HepG2 (cell line): Measurements from ENCODE around the gene FXYD6.

Experiments used
- ESRRA ChIP-seq: sonication (generic); formaldehyde crosslinking; IDR thresholded peaks from 2 replicates; pipeline ENCODE4 v1.5.1; 2020; ENCODE audit warnings: mild to moderate bottlenecking, low read depth, missing genetic modification reagents
- MAF1 ChIP-seq: sonication (generic); formaldehyde crosslinking; IDR thresholded peaks from 2 replicates; pipeline ENCODE4 v1.5.0; 2020; ENCODE audit warnings: missing genetic modification reagents, borderline replicate concordance
- SMAD1 ChIP-seq: sonication (generic); formaldehyde crosslinking; IDR thresholded peaks from 2 replicates; pipeline ENCODE4 v1.4.0; 2020; ENCODE audit warnings: missing genetic modification reagents, low read depth, mild to moderate bottlenecking, borderline replicate concordance
- TBX2 ChIP-seq: sonication (generic); formaldehyde crosslinking; IDR thresholded peaks from 2 replicates; pipeline ENCODE4 v1.5.0; 2020; ENCODE audit warnings: missing genetic modification reagents, mild to moderate bottlenecking, borderline replicate concordance
- ZNF383 ChIP-seq: sonication (generic); formaldehyde crosslinking; IDR thresholded peaks from 2 replicates; pipeline ENCODE4 v1.4.0; 2020; ENCODE audit warnings: missing genetic modification reagents, mild to moderate bottlenecking, borderline replicate concordance
- ZNF510 ChIP-seq: sonication (generic); formaldehyde crosslinking; IDR thresholded peaks from 2 replicates; pipeline ENCODE4 v1.4.0; 2020; ENCODE audit warnings: low read depth, mild to moderate bottlenecking, missing genetic modification reagents
- ZNF614 ChIP-seq: IDR thresholded peaks from 2 replicates; pipeline ENCODE4 v1.6.1; 2018; ENCODE audit warnings: missing biosample characterization, missing genetic modification reagents, inconsistent platforms, borderline replicate concordance
- TF ChIP-seq, protein P1 (sequence below), 2 experiments: sonication (generic) in 1 of 2; formaldehyde crosslinking in 1 of 2; IDR thresholded peaks; 2 replicates each; pipeline versions ENCODE4 v1.4.0 to v1.6.1; 2018 to 2020; ENCODE audit warnings: missing genetic modification reagents in 2 of 2, borderline replicate concordance in 1 of 2, low read depth in 1 of 2, mild to moderate bottlenecking in 1 of 2, missing biosample characterization in 1 of 2
- TF ChIP-seq, protein P2 (sequence below): sonication (generic); formaldehyde crosslinking; IDR thresholded peaks from 2 replicates; pipeline ENCODE4 v1.5.0; 2020; ENCODE audit warnings: mild to moderate bottlenecking, missing genetic modification reagents, moderate library complexity
- TF ChIP-seq, protein P3 (sequence below): sonication (generic); formaldehyde crosslinking; IDR thresholded peaks from 2 replicates; pipeline ENCODE4 v1.4.0; 2020; ENCODE audit warnings: missing genetic modification reagents, mild to moderate bottlenecking, borderline replicate concordance
- TF ChIP-seq, protein P4 (sequence below): sonication (generic); formaldehyde crosslinking; IDR thresholded peaks from 2 replicates; pipeline ENCODE4 v1.5.0; 2020; ENCODE audit warnings: mild to moderate bottlenecking, missing genetic modification reagents, borderline replicate concordance

DNA sequence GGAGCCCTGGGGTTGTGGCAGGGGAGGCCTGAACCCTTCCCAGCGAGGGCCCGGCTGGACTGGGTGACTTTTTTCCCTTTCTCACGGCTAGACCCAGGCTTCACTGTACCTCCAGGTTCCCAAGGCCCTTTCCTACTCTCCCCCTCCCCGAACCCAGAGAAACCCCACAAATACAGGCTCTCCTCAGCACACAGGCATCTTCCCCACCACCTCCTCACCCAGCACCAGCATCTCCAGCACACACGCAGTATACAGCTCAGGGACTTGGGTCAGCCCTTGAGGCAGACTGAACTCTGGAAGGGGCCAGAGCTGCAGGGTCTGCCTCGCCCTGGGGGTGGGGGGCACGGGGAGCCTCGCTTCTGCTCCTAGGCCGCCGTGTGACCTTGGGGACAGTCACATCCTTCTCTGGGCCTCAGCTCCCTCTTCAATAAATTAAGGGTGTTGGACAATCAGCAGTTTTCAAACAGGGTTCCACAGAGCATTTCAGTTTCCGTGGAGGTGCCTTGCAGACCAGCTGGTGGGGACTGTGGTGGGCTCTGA, 48.2 kb upstream of the FXYD6 start:
- TF ChIP-seq, protein P1, sequence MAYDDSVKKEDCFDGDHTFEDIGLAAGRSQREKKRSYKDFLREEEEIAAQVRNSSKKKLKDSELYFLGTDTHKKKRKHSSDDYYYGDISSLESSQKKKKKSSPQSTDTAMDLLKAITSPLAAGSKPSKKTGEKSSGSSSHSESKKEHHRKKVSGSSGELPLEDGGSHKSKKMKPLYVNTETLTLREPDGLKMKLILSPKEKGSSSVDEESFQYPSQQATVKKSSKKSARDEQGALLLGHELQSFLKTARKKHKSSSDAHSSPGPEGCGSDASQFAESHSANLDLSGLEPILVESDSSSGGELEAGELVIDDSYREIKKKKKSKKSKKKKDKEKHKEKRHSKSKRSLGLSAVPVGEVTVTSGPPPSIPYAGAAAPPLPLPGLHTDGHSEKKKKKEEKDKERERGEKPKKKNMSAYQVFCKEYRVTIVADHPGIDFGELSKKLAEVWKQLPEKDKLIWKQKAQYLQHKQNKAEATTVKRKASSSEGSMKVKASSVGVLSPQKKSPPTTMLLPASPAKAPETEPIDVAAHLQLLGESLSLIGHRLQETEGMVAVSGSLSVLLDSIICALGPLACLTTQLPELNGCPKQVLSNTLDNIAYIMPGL (CRISPR knock-in tag; IDR thresholded peaks at IDR 0.05; ENCODE audit: borderline replicate concordance in 1 of 2, low read depth in 1 of 2) = no peak
- TF ChIP-seq ZNF614 (CRISPR knock-in tag) (no peak), SMAD1 (no peak), TBX2 (CRISPR knock-in tag) (no peak), ZNF383 (no peak), ESRRA (CRISPR knock-in tag) (no peak), ZNF510 (CRISPR knock-in tag) (no peak), MAF1 (CRISPR knock-in tag) (no peak)
- TF ChIP-seq, protein P2, sequence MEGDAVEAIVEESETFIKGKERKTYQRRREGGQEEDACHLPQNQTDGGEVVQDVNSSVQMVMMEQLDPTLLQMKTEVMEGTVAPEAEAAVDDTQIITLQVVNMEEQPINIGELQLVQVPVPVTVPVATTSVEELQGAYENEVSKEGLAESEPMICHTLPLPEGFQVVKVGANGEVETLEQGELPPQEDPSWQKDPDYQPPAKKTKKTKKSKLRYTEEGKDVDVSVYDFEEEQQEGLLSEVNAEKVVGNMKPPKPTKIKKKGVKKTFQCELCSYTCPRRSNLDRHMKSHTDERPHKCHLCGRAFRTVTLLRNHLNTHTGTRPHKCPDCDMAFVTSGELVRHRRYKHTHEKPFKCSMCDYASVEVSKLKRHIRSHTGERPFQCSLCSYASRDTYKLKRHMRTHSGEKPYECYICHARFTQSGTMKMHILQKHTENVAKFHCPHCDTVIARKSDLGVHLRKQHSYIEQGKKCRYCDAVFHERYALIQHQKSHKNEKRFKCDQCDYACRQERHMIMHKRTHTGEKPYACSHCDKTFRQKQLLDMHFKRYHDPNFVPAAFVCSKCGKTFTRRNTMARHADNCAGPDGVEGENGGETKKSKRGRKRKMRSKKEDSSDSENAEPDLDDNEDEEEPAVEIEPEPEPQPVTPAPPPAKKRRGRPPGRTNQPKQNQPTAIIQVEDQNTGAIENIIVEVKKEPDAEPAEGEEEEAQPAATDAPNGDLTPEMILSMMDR (CRISPR knock-in tag) = no peak
- TF ChIP-seq, protein P3, sequence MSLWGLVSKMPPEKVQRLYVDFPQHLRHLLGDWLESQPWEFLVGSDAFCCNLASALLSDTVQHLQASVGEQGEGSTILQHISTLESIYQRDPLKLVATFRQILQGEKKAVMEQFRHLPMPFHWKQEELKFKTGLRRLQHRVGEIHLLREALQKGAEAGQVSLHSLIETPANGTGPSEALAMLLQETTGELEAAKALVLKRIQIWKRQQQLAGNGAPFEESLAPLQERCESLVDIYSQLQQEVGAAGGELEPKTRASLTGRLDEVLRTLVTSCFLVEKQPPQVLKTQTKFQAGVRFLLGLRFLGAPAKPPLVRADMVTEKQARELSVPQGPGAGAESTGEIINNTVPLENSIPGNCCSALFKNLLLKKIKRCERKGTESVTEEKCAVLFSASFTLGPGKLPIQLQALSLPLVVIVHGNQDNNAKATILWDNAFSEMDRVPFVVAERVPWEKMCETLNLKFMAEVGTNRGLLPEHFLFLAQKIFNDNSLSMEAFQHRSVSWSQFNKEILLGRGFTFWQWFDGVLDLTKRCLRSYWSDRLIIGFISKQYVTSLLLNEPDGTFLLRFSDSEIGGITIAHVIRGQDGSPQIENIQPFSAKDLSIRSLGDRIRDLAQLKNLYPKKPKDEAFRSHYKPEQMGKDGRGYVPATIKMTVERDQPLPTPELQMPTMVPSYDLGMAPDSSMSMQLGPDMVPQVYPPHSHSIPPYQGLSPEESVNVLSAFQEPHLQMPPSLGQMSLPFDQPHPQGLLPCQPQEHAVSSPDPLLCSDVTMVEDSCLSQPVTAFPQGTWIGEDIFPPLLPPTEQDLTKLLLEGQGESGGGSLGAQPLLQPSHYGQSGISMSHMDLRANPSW (CRISPR knock-in tag) = no peak
- TF ChIP-seq, protein P4, sequence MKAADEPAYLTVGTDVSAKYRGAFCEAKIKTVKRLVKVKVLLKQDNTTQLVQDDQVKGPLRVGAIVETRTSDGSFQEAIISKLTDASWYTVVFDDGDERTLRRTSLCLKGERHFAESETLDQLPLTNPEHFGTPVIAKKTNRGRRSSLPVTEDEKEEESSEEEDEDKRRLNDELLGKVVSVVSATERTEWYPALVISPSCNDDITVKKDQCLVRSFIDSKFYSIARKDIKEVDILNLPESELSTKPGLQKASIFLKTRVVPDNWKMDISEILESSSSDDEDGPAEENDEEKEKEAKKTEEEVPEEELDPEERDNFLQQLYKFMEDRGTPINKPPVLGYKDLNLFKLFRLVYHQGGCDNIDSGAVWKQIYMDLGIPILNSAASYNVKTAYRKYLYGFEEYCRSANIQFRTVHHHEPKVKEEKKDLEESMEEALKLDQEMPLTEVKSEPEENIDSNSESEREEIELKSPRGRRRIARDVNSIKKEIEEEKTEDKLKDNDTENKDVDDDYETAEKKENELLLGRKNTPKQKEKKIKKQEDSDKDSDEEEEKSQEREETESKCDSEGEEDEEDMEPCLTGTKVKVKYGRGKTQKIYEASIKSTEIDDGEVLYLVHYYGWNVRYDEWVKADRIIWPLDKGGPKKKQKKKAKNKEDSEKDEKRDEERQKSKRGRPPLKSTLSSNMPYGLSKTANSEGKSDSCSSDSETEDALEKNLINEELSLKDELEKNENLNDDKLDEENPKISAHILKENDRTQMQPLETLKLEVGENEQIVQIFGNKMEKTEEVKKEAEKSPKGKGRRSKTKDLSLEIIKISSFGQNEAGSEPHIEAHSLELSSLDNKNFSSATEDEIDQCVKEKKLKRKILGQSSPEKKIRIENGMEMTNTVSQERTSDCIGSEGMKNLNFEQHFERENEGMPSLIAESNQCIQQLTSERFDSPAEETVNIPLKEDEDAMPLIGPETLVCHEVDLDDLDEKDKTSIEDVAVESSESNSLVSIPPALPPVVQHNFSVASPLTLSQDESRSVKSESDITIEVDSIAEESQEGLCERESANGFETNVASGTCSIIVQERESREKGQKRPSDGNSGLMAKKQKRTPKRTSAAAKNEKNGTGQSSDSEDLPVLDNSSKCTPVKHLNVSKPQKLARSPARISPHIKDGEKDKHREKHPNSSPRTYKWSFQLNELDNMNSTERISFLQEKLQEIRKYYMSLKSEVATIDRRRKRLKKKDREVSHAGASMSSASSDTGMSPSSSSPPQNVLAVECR = no peak
